ENCODE results near the gene FUBP3.

FUBP3 gene

DNA sequence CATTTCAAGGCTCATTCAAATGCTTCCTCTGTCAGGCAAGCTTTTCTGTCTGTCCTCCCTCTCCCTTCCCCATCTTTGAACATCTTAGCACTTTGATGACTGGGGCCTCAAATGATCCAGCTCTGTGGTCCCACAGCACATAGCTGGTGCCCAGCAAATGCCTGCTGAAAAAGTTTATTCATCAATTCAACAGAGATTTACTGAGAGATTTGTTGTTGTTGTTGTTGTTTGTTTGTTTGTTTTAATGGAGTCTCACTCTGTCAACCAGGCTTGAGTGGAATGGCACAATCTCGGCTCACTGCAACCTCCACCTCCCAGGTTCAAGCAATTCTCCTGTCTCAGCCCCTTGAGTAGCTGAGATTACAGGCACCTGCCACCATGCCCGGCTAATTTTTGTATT lies 108.2 kb downstream of the FUBP3 start:
- no peak for DNase-seq
